Omental fat pad (tissue), 4 donors: Measurements from ENCODE around the gene NR6A1. TPM values are rescaled to one million over a fixed set of nuclear protein-coding genes. Genes with fewer than 3 reads are reported as not detected.

ENCODE experiments used
- ATAC-seq: fragments of 150-250 bp; one replicate; pipeline ENCODE4 v1.9.1; 2016; ENCODE audit warnings: mild to moderate bottlenecking, moderate library complexity; ENCODE audit not compliant: low FRiP score
- DNase-seq: peaks from one replicate; pipeline ENCODE4 v3.0.0-alpha.2; 2019; ENCODE audit warnings: low spot score
- CTCF ChIP-seq, 3 donors: fragments of 450-650 bp; IDR thresholded peaks; one replicate each; pipeline ENCODE4 v1.5.1; 2016 to 2017; ENCODE audit warnings: antibody characterized with exemption in 3 of 3, mild to moderate bottlenecking in 3 of 3, moderate library complexity in 2 of 3
- total RNA-seq, 4 donors: library from RNA; depleted of rRNA; stranded (reverse); fragments of >200 nt; gene quantifications; one replicate each; pipeline ENCODE4 v1.1.0, GENCODE V29; 2016

The NR6A1 gene
- total RNA-seq, 4 donors from 2014 or later: 0.95 to 1.2 (median 1.0) TPM

- TF ChIP-seq CTCF (IDR thresholded peaks at IDR 0.05): no peak
- DNase-seq: no peak
- no peak for ATAC-seq
Observed at GRCh38 chr9:124795881-124796431, 24.8 kb upstream of the NR6A1 start.

DNA sequence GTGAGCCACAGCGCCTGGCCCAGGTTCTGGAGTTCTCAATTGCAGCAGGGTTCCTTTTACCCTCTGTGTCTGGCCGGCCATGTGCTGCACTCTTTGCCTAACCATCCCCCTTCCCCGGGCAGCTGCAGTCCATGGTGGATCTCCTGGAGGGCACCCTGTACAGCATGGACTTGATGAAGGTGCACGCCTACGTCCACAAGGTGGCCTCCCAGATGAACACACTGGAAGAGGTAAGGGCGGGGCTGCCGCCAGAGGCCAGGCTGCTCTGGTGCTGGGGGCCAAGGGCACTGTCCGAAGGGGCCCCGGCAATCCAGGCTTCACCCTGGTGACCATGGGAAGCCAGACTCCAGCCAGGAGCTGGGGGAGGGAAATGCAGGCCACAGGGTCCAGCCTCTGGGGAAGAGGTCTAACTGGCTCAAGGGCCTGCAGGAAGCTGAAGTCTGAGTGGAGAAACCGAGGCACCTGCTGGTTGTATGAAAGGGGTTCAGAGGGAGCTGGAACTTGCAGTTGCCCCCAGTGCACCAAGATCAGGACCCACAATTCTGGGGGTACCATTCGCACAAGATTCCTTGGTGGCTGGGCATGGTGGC lies 23.9 kb upstream of the NR6A1 start:
- no peak for DNase-seq
- ATAC-seq: no peak
- TF ChIP-seq CTCF (IDR thresholded peaks at IDR 0.05): no peak

GRCh38 chr9:124793015-124793541 lies 22.0 kb upstream of the NR6A1 start:
- peak; percentile 79 for ATAC-seq
- no peak for TF ChIP-seq CTCF (IDR thresholded peaks at IDR 0.05)
- no peak for DNase-seq

GRCh38 chr9:124792257-124793014 lies 21.3 kb upstream of the NR6A1 start:
- TF ChIP-seq CTCF (IDR thresholded peaks at IDR 0.05): no peak
- DNase-seq (no peak), ATAC-seq (no peak)

- TF ChIP-seq CTCF (IDR thresholded peaks at IDR 0.05): no peak
- DNase-seq: no peak
- no peak for ATAC-seq
Observed at GRCh38 chr9:124790801-124791505, 19.8 kb upstream of the NR6A1 start.

GRCh38 chr9:124790301-124790700 lies 19.2 kb upstream of the NR6A1 start:
- DNase-seq (no peak), ATAC-seq (no peak)
- TF ChIP-seq CTCF (IDR thresholded peaks at IDR 0.05): no peak
